DMS53 (cell line): ENCODE results near the gene CCDC141.
A peak's percentile ranks its signal among the peaks of the same experiment; 100 is the strongest.

Experiments
- DNase-seq: peaks from one replicate; lab custom pipeline; 2025; lab: John Stamatoyannopoulos, UW

The CCDC141 gene

GRCh38 chr2:178976351-178976750 is 73.6 kb downstream of the CCDC141 start:
- no peak for DNase-seq

- DNase-seq: no peak
Observed at GRCh38 chr2:178962805-178963433, 87.0 kb downstream of the CCDC141 start.

GRCh38 chr2:178962152-178962551 is 87.8 kb downstream of the CCDC141 start:
- no peak for DNase-seq

GRCh38 chr2:178954049-178954448 is 95.9 kb downstream of the CCDC141 start:
- no peak for DNase-seq

GRCh38 chr2:178951266-178952006 is 98.5 kb downstream of the CCDC141 start:
- DNase-seq: no peak

- no peak for DNase-seq
Observed at GRCh38 chr2:178949584-178949983, 100.4 kb downstream of the CCDC141 start.

- no peak for DNase-seq
Observed at GRCh38 chr2:178949151-178949550, 100.8 kb downstream of the CCDC141 start.

GRCh38 chr2:178947006-178947405 is 102.9 kb downstream of the CCDC141 start:
- no peak for DNase-seq

- DNase-seq: no peak
Observed at GRCh38 chr2:178946494-178946893, 103.4 kb downstream of the CCDC141 start.

GRCh38 chr2:178943745-178944144 is 106.2 kb downstream of the CCDC141 start:
- DNase-seq: no peak

GRCh38 chr2:178934571-178934970 is 115.4 kb downstream of the CCDC141 start:
- no peak for DNase-seq

GRCh38 chr2:178933493-178933892 is 116.4 kb downstream of the CCDC141 start:
- no peak for DNase-seq

GRCh38 chr2:178928077-178928476 is 121.9 kb downstream of the CCDC141 start:
- no peak for DNase-seq

GRCh38 chr2:178927173-178927572 is 122.8 kb downstream of the CCDC141 start:
- DNase-seq: no peak

GRCh38 chr2:178924817-178925216 is 125.1 kb downstream of the CCDC141 start:
- DNase-seq: peak; percentile 13

- DNase-seq: no peak
Observed at GRCh38 chr2:178923546-178923945, 126.4 kb downstream of the CCDC141 start.

- no peak for DNase-seq
Observed at GRCh38 chr2:178920916-178921513, 128.9 kb downstream of the CCDC141 start.

- DNase-seq: peak; percentile 42
Observed at GRCh38 chr2:178917555-178917954, 132.4 kb downstream of the CCDC141 start.

- no peak for DNase-seq
Observed at GRCh38 chr2:178915423-178916173, 134.3 kb downstream of the CCDC141 start.

- DNase-seq: peak; percentile 92
Observed at GRCh38 chr2:178914259-178914849, 135.6 kb downstream of the CCDC141 start.

GRCh38 chr2:178913049-178913441 is 136.9 kb downstream of the CCDC141 start:
- no peak for DNase-seq

GRCh38 chr2:178912416-178913048 is 137.4 kb downstream of the CCDC141 start:
- DNase-seq: no peak
